ENCODE results near the gene SHANK3.

The SHANK3 gene

GRCh38 chr22:50660306-50660705 lies 12.3 kb upstream of the SHANK3 start:
- TF ChIP-seq, protein P1, sequence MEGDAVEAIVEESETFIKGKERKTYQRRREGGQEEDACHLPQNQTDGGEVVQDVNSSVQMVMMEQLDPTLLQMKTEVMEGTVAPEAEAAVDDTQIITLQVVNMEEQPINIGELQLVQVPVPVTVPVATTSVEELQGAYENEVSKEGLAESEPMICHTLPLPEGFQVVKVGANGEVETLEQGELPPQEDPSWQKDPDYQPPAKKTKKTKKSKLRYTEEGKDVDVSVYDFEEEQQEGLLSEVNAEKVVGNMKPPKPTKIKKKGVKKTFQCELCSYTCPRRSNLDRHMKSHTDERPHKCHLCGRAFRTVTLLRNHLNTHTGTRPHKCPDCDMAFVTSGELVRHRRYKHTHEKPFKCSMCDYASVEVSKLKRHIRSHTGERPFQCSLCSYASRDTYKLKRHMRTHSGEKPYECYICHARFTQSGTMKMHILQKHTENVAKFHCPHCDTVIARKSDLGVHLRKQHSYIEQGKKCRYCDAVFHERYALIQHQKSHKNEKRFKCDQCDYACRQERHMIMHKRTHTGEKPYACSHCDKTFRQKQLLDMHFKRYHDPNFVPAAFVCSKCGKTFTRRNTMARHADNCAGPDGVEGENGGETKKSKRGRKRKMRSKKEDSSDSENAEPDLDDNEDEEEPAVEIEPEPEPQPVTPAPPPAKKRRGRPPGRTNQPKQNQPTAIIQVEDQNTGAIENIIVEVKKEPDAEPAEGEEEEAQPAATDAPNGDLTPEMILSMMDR (conservative IDR thresholded peaks at IDR 0.05) = no peak
- no peak overlapping the region for H3K27ac ChIP-seq

DNA sequence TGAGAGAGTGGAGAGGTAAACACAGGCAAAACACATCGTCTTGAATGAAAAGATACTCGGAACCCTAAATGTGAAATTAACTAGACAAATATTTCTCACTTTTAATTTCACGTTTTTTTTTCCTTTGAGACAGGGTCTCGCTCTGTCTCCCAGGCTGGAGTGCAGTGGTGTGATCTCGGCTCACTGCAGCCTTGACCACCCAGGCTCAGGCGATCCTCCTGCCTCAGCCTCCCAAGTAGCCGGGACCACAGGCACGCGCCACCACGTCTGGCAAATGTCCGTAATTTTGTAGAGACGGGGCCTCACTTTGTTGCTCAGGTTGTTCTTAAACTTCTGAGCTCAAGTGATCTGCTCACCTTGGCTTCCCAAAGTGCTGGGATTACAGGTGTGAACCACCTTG lies 7.4 kb upstream of the SHANK3 start:
- TF ChIP-seq, protein P1 (conservative IDR thresholded peaks at IDR 0.05) = no peak
- no peak overlapping the region for H3K27ac ChIP-seq

DNA sequence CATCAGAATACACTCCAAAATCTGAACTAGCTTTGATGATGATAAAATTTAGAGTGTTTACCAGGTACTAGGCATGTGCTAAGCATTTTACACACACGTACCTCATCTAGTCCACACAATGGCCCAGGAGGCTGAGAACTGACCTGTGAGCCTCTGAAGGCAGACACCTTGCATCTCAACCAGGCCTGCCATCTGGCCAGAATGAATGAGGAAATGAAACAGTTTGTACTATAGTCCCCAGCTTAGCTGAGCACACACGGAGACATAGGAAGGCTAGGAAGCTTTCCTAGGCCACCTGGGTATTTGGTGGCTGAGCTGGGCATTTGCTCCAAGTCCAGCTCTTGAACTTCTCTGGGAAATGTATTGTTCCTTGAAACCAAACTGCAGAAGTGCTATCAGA lies 6.9 kb upstream of the SHANK3 start:
- no peak overlapping the region for H3K27ac ChIP-seq
- TF ChIP-seq, protein P1 (conservative IDR thresholded peaks at IDR 0.05) = no peak

DNA sequence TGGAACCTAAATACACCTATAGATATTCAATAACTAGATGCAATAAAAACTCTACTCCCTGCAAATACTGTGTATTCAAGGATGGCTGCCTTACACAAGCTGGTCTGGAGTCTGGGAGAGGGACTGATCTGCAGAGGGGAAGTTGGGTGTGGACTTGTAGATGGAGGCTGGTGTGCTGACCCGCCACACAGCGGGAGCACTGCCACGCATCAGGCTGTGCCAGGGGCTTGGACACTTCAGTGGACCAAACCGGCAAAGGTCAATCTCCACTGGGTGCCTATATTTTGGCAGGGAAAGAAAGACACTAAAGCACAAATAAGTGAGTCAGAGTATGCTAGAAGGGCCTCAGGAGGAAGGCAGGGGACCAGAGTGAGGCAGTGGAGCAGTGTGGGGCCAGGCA lies 2.1 kb upstream of the SHANK3 start:
- TF ChIP-seq, protein P1 (conservative IDR thresholded peaks at IDR 0.05) = no peak
- H3K27ac ChIP-seq = no peak overlapping the region

- no peak overlapping the region for H3K27ac ChIP-seq
- TF ChIP-seq, protein P1 (conservative IDR thresholded peaks at IDR 0.05) = no peak
Observed at GRCh38 chr22:50670914-50671538, 1.6 kb upstream of the SHANK3 start.

- H3K27ac ChIP-seq = no peak overlapping the region
- TF ChIP-seq, protein P1 (conservative IDR thresholded peaks at IDR 0.05) = no peak
Observed at GRCh38 chr22:50671641-50672040, 982 bp upstream of the SHANK3 start.

DNA sequence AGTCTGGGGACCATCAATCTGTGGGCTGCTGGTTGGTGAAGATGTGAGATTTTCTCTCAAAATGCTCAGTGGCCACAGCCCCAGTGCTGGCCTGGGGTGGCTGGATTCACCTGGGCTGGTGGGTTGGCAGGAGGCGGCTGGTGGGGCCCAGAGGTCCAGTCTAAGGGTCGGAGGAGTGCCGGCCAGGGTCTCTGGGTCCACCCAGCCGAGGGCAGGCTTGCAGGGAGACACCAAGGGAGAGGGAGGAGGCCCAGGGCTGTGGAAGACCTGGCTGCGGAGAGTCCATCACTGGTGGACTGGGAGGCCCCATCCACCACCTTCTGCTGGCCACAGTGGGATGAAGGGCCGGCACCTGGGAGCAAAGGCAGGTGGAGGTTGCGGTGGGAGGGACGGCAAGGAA lies 582 bp upstream of the SHANK3 start:
- no peak overlapping the region for H3K27ac ChIP-seq
- TF ChIP-seq, protein P1 (conservative IDR thresholded peaks at IDR 0.05) = no peak

Measured in VCaP (cell line).